ACHN (cell line): ENCODE measurements around the gene COP1.
"Not testable (repeated sequence)": the region's sequence is repeated elsewhere in the genome, so short reads cannot be mapped to it uniquely, and the experiment has no call there.

ENCODE experiments used
- DNase-seq: peaks from one replicate; pipeline ENCODE4 v3.0.0-alpha.2; 2015
- in situ Hi-C: cut with HindIII; loops from 2 replicates; pipeline ENCODE4 v1.10.0; 2017; ENCODE audit warnings: low sequenced_read_pairs, low pct_ligation_motif_present, low pct_unique_long_range_greater_than_20kb

The COP1 gene

GRCh38 chr1:176068256-176068655 lies 138.8 kb downstream of the COP1 start:
- in situ Hi-C loops: no loop called here
- no peak for DNase-seq

DNA sequence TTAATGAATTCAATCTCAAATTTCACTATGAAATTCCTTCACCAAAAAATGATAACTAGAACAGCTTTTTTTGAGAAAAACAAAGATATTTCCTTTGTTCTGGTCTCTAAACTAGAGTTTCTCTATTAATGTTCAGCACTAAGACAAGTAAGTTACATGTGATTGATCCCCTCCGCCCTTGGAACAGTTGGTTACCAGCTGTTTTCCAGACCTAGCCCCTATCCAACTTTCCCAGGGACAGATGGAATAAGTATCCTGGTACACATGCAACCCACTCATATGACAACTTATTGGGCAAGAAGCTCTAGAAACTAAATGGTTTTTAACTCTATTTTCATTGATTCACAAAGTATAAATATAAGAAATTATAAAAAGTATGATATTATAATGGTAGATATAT lies 140.4 kb downstream of the COP1 start:
- in situ Hi-C loops: no loop called here

DNA sequence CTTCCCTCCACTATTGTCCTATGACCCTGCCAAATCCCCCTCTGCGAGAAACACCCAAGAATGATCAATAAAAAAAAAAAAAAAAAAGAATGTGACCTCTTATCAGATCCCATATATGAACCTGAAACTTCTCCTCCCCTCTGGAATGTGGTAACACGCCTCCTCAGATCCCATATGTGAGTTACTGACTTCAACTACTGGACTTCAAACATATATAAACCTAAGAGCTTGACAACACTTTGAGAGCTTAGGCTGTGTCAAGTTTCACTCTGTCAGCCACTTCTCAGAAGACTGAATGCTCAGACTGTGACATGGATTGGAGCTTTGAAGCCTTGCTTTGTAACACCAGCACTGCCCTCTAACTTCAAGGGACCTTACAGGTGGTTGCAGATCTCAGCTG lies 148.4 kb downstream of the COP1 start:
- in situ Hi-C loops: no loop called here
- DNase-seq: no peak

More for the DNA sequence above, 140.4 kb downstream of the COP1 start:
- DNase-seq: no peak

GRCh38 chr1:176056312-176056711 lies 150.8 kb downstream of the COP1 start:
- in situ Hi-C loops: no loop called here
- no peak for DNase-seq

DNA sequence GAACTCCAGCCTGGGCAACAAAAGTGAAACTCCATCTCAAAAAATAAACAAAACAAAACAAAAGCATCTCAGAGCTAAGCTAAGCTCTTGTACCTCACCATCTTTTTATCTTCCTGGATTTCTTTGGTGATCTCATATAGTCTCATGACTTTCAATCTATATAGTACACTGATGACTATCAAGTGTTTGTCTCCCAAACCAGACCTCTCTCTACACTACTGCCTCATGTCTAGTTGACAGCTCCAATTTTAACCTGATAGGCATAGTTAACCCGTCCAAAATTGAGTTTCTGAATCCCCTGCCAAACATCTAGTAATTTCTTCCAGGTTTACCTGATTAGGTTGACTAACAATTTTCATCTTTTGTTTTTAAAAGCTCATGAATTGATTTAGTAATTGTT lies 151.7 kb downstream of the COP1 start:
- in situ Hi-C loops: no loop called here
- no peak for DNase-seq

DNA sequence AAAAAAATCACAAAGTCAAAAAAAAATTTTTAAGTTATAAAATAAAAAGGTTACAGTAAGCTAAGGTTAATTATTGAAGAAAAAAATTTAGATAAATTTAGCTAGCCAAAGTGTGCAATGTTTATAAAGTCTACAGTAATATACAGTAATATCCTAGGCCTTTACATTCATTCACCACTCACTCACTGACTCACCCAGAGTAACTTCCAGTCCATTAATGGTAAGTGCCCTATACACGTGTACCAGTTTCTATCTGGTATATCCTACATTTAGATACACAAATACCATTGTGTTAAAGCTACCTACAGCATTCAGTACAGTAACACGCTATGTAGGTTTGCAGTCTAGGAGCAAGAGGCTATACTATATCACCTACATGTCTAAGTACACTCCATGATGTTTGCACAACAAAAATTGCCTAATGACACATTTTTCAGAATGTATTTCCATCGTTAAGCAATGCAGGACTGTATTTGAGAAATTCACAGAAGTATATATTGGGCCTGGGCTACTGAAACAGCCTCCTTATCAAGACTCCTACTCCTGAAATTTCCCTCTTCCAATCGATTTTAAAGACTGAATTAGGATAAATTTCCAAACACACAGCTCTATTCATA lies 155.1 kb downstream of the COP1 start:
- in situ Hi-C loops: no loop called here
- no peak for DNase-seq

DNA sequence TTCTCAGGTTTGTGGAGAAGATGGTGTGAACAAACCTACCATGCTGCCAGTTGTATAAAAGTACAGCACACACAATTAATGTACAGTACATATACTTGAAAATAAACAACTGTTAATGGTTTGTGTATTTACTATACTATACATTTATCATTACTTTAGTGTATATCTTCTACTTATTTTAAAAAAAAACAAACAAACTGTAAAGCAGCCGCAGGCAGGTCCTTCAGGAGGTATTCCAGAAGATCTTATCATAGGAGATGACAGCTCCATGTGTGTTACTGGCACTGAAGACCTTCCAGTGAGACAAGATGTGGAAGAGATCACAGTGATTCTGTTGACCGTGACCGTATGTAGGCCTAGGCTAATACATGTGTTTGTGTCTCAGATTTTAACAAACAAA lies 155.7 kb downstream of the COP1 start:
- in situ Hi-C loops: no loop called here
- DNase-seq: no peak

DNA sequence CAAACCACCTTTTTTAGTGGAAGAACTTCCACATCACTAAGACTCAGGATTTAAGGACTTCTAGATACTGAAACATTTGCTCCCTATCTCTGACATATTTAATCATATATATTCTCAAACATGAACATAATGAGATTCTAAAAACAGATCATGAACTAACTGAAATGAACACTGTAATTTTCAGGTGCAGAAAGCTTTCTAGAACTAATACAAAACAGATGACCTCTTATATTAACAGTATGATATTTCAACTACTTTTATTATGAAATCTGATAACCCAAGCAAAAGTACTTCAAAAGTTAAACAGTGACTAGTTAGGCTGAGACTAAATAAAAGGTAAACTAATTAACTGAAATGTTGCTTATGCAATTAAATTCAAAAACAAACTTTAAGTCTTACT lies 157.5 kb downstream of the COP1 start:
- DNase-seq: no peak
- in situ Hi-C loops: no loop called here

DNA sequence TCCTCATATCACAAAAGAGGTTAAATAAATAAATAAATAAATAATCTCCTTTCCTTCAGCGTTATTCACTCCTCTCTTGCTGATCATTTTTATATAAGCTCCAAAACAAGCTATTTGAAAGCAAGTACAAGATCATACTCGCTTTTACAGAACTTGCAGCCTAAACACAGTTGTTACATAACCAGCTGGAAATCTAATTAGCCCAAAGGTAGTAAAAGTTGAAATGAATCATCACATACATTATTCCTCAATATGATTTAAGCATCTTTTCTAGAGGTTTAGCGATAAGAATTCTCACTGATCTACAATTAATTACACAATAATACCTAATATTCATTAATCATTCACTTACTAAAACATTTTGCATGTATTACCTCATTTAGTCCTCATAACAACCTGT lies 160.2 kb downstream of the COP1 start:
- DNase-seq: no peak
- in situ Hi-C loops: no loop called here

GRCh38 chr1:176043537-176043936 lies 163.5 kb downstream of the COP1 start:
- DNase-seq: no peak
- in situ Hi-C loops: no loop called here

- in situ Hi-C loops: no loop called here
- no peak for DNase-seq
Observed at GRCh38 chr1:176033881-176034280, 173.2 kb downstream of the COP1 start.

- in situ Hi-C loops: no loop called here
- DNase-seq: no peak
Observed at GRCh38 chr1:176033474-176033873, 173.6 kb downstream of the COP1 start.

DNA sequence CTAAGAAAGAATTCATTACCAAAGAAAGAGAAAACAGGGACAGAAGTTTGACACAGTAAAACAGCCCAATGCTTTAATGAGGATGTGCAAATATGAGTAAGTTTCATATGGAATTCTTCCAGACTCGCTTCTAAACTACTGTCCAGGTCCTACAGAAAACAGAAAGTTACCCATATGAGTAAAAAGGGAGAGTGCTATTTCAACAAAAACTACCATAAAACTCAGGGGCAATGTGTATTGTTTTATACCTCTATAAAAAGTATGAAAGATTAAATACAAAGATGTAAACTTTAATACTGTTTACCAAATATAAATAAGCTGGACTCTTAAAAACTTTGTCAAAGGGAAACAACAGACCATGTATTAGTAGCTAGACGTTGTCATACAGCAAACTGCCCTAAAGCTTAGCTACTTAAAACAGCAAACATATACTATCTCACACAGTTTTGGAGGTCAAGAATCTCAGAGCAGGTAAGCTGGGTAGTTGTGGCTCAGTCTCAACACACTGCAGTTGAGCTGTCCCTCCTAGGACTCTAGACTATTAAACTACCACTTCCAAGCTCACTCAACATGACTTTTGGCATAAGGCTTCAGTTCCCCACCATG lies 174.9 kb downstream of the COP1 start:
- no peak for DNase-seq
- in situ Hi-C loops: no loop called here

DNA sequence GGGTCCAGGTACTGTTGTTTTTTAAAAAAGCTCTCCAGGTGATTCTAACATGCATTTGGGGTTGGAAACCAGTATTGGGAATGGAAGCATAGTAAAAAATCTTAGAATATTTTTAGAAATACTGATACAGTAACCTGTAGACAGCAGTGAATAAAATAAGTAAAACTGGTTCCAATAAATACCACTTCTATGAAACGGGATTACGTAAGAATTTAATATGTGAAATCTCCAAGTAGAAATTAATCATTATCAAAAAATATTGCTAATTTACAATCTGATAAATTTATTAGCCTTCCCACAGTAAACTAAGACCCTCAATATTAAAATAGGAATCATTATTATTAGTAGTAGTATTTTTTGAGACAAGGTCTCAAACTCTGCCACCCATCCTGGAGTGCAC lies 177.5 kb downstream of the COP1 start:
- in situ Hi-C loops: no loop called here
- no peak for DNase-seq

DNA sequence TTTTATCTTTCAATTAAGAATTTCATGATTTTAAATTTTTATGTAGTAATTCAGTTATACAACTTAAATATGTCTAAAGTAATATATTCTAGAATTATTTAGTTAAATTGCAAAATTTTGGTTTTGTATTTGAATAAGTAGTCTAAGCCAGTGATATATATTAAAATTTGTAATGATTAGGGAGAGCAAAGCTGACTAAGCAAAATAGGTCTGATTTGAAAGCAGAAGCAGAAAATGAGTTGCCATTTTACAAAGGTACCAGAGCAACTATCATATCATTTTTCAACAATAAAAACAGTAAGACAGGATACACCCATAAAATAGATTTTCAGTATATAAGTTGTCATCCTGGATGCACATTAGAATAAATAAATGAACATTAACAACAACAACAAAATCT lies 177.9 kb downstream of the COP1 start:
- DNase-seq: no peak
- in situ Hi-C loops: no loop called here

- DNase-seq, in situ Hi-C loops: not testable (repeated sequence)
Observed at GRCh38 chr1:176027934-176028333, 179.2 kb downstream of the COP1 start.

DNA sequence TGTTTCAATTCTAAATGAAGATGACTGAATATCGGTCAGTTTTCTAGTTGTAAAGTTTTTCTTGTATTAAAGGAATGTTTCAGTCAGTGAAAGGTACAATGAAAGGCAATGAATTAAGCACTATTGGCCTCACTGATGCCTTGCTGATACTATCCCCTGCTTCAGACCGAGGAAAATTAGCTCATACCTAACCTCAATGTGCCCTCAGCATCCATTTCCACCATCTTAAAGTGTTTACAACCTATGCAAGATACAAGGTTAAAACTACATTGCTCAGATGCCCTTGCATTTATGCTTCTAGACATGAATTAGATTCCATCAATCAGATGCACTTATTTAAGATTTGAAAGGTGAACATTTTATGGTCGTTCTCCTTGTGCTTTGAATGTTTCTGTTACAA lies 184.5 kb downstream of the COP1 start:
- DNase-seq: no peak
- in situ Hi-C loops: no loop called here

DNA sequence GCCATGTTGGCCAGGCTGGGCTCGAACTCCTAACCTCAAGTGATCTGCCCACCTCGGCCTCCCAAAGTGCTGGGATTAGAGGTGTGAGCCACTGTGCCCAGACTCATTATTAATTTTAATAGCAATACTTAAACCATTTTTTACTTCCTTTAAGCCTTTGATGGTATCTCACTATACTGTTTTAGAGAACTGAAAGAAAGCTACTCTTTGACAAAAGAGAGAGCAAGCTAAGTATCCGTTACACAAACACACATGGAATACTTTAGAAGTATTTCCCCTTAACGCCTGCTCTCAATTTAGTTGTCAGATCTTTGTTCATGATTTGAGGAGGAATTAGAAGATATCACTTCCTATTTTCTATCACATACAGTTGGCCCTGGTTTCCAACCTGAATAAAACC lies 189.4 kb downstream of the COP1 start:
- DNase-seq: no peak
- in situ Hi-C loops: no loop called here

DNA sequence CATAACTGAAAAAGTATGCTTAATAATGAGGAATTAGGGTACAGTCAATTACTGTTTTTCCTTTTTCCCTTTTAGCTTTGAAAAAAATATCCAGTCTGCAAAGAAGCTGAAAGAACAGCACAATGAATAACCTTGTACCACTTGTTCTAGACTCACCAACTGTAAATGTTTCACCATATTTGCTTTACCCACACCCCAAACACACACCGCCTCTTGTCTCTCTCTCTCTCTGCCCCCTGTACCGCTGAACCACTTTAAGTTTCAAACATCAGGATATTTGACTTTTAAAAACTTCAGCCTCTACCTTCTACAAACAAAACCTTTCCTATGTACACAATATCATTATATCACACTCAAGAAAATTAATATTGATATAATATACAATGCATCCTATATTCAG lies 197.1 kb downstream of the COP1 start:
- in situ Hi-C loops: no loop called here
- DNase-seq: no peak

DNA sequence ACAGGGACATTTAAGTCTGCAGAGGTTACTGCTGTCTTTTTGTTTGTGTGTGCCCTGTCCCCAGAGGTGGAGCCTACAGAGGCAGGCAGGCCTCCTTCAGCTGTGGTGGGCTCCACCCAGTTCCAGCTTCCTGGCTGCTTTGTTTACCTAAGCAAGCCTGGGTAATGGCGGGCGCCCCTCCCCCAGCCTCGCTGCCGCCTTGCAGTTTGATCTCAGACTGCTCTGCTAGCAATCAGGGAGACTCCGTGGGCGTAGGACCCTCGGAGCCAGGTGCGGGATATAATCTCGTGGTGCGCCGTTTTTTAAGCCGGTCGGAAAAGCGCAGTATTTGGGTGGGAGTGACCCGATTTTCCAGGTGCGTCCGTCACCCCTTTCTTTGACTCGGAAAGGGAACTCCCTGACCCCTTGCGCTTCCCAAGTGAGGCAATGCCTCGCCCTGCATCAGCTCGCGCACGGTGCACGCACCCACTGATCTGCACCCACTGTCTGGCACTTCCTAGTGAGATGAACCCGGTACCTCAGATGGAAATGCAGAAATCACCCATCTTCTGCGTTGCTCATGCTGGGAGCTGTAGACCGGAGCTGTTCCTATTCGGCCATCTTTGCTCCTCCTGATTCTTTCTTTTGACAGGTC lies 199.2 kb downstream of the COP1 start:
- DNase-seq, in situ Hi-C loops: not testable (repeated sequence)
